Right ventricle myocardium inferior (tissue), 1 donor: ENCODE results near the gene LRRC51. TPM values are rescaled to one million over a fixed set of nuclear protein-coding genes. Genes with fewer than 3 reads are reported as not detected.
"Not testable (repeated sequence)": the region's sequence is repeated elsewhere in the genome, so short reads cannot be mapped to it uniquely, and the experiment has no call there.

Experiments
- ATAC-seq: fragments of 200-7000 bp; cut with Tn5 transposase; one replicate; pipeline ENCODE4 v1.9.1; 2020; ENCODE audit warnings: mild to moderate bottlenecking, moderate library complexity
- DNase-seq: peaks from one replicate; pipeline ENCODE4 v3.0.0; 2021; ENCODE audit errors: missing footprints
- intact Hi-C: fragments of 100-400 bp; cut with DNase I; formaldehyde crosslinking; loops from one replicate; pipeline ENCODE4 v1.11.0; 2022
- microRNA-seq: library from miRNA; unstranded; fragments of <30 nt; microRNA quantifications from one replicate; pipeline ENCODE4 v1.2.0, GENCODE V29; 2020
- total RNA-seq: library from RNA; stranded (reverse); fragmentation: NEBNext Ultra II Directional; extraction: Animal tissue kit (Norgen Biotek cat#: 25700); gene quantifications from one replicate; pipeline ENCODE4 v1.2.1, GENCODE V29; 2021
- donor health status: DM: no; HTN: yes; CAD: no; lungs with severe emphysema.

LRRC51 gene
- total RNA-seq, 1 donor from 2014 or later: 3.7 TPM

DNA sequence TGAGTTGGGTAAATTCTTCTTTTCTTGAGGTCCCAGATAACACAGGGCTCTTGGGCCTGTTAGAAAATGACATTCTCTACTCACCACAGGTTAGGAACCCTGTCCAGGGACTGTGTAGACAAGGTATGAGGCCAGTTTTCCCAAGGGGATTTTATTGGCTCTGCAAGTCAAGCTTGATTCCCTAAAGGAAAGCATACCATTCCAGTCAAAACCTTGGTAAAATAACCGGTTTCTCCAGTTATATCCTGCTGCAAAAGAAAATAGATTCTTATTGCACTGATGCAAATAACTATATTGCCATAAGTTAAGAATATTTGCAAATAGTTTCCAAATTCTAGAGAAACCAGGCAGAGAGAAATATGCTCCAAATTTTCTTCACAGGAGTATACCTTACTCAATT is 45.3 kb downstream of the LRRC51 start:
- no peak for ATAC-seq
- intact Hi-C loops: no loop called here
- DNase-seq: no peak

- DNase-seq (no peak), ATAC-seq (no peak)
- intact Hi-C loops: no loop called here
These were observed 47.3 kb downstream of the LRRC51 start for GRCh38 chr11:72127923-72128322.

DNA sequence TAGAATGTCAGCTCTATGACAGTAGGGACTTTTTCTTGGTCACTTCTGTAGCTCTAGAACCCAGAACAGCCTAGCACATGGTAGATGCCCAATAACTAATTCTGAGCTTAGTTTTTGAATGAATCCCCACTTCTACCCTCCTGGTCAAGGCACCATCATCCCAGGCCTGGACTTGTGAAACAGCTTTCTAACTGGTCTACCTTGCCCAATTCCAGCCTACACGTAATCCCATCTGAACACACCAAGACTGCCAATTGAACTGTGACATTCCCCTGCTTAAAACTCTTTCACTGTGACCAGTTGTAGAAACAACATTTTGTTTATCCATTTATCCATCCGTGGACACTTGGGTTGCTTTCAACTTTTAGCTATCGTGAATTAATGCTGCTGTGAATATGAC is 48.7 kb downstream of the LRRC51 start:
- intact Hi-C loops: no loop called here
- no peak for ATAC-seq

DNA sequence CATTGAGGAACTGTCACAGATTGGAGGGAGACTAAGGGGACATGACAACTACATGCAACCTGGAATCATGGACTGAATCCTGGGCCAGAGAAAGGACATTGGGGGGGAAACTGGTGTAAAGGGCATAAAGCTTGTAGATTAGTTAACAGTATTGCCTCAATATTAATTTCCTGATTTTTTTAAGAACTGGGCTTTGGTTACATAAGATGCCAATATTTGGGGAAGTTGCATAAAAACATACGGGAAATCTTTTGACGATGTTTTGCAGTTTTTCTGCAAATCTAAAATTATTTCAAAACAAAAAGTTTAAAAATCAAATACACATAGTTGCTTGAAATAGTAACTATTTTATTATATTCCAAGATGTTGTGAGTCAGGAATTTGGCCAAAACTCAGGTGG is 52.0 kb downstream of the LRRC51 start:
- DNase-seq (no peak), ATAC-seq (no peak)
- intact Hi-C loops: no loop called here

More for the DNA sequence above, 48.7 kb downstream of the LRRC51 start:
- no peak for DNase-seq

DNA sequence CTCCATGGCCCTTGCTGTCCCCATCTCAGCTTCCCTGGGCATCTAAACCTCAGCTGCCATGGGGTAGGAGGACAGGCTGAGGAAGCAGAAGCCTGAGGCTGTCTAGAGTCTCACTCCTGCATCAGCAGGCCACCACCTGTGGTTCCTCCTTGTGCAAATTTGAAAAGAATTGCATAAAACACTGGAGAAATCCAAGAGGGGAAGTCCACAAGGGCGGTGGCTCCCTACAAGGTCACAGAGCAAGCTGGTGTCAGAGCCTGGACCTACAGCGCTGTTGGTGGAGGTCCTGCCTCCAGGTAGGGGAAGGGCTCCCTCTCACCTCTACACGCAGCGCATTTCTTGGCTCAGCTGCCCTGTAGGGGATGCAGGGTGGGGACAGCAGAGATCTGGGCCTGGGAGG is 54.8 kb downstream of the LRRC51 start, which contains the start of gene FOLR3:
Gene FOLR3 (plus strand): TSS at position 253 of the 400 bp plus-strand sequence. CDS start 228 bp downstream, outside the sequence.
- peak; percentile 76 for DNase-seq
- peak; percentile 26 for ATAC-seq
- intact Hi-C loops: not testable (repeated sequence)

DNA sequence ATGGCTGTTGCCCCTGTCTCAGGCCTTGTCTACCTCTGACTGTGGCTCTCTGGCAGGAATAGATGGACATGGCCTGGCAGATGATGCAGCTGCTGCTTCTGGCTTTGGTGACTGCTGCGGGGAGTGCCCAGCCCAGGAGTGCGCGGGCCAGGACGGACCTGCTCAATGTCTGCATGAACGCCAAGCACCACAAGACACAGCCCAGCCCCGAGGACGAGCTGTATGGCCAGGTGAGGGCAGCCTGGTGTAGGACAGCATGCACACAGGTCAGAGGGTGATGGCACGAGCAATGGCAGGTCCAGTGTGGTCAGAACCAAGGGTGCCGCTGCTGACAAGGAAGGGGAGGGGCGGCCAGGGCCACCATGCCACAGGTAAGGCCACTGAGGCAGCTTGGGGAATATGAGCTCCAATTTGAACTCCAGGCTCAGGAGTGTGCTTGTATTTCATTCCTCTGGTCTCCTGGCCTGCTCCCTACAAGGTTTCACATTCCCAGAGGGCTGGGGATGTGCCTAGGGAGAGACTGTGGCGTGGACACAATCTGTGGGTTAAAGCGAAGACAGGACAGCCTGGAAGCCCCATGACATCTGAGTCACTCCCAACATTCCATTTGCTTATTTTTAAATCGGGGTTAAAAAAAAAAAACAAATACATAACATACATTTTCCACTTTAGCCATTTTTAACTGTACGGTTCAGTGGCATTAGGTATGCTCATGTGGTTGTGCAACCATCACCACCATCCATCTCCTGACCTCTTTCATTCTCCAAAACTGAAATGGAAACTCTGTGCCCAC is 55.4 kb downstream of the LRRC51 start:
- intact Hi-C loops: no loop called here
- ATAC-seq: no peak
- DNase-seq: no peak

- intact Hi-C loops: no loop called here
- ATAC-seq (no peak), DNase-seq (no peak)
These were observed 56.1 kb downstream of the LRRC51 start for GRCh38 chr11:72136684-72137262.

DNA sequence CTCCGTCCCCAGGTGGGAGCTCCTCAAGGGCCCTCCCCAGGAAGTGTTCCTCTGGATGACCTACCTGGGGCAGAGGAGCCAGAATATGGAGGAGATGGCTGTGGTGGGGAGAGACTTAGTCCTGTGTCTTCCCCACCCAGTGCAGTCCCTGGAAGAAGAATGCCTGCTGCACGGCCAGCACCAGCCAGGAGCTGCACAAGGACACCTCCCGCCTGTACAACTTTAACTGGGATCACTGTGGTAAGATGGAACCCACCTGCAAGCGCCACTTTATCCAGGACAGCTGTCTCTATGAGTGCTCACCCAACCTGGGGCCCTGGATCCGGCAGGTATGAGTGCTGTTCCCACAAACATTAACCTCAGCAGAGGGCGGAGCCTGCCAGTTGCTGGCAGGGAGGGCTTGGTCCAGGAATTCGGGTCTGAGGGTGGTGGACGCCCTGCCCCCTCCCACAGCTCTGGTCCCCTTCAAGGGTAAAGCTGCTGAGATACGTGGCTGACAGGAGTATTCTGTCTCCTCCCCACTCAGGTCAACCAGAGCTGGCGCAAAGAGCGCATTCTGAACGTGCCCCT is 58.3 kb downstream of the LRRC51 start:
- ATAC-seq (no peak), DNase-seq (no peak)
- intact Hi-C loops: no loop called here

GRCh38 chr11:72139500-72139899 is 58.9 kb downstream of the LRRC51 start:
- ATAC-seq (no peak), DNase-seq (no peak)
- intact Hi-C loops: no loop called here

- no peak for DNase-seq
- ATAC-seq: no peak
- intact Hi-C loops: loop anchor here (5.0 kb wide), 1 partner anchor 163 kb away; no protein-coding TSS in a partner anchor
These were observed 60.0 kb downstream of the LRRC51 start for GRCh38 chr11:72140661-72141060.

DNA sequence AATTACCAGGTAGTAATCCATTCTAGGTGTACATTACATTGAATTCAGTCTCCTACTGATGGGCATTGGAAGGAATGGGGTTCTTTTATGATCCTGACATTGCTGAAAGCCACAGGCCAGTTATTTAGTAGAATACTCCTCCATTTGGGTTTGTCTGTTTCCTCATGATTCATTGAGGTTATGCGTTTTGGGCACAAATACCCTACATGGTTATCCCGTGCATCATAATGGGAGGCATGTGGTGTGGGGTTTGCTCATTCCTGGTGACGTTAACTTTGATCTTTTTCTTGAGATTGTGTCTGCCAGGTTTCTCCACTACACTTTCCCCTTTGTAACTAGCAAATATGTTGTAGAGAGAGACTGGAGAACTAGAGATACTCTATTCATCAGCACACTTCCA is 60.4 kb downstream of the LRRC51 start:
- intact Hi-C loops: loop anchor here (5.0 kb wide), 1 partner anchor 164 kb away; no protein-coding TSS in a partner anchor
- DNase-seq (no peak), ATAC-seq (no peak)

DNA sequence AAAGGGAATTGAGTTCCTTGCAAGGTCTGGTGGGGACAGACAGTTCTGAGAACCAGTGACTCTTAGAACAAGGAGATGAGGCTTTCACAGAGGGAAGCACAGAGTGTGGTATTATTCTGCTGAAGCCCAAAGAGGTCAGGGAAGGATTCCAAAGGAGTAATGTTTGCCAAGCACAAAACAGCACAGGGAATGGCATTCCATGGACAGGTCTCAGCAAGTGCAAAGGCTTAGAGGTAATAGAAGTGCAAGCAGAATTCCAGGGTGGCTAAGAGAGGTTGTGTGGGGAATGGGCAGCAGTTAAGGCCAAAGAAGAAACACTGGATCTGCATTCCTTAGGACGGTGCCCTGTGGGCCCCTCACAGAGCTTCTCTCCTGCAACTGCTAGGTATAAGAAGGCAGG is 61.4 kb downstream of the LRRC51 start:
- not testable (repeated sequence) for DNase-seq
- intact Hi-C loops: loop anchor here (5.0 kb wide), 1 partner anchor 165 kb away; no protein-coding TSS in a partner anchor
- peak; percentile 23 for ATAC-seq

DNA sequence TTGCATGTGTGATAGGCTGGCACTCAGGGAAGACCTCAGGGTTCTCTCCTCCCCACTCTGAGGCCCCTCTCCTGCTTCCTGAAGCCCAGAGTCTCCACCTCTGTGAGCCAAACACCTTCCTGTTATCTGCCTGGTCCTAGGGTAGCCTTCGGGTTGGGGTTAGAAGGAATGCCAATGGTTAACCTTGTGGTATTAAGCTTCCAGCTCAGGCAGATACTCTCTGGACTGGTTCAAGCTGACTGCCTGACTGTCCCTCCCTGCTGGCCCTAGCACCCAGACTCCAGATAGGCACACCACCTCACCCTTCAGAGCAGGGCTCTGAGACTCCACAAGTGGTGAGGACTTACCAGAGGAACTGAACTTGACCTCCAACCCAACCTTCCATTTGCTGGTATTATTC is 61.9 kb downstream of the LRRC51 start:
- intact Hi-C loops: loop anchor here (5.0 kb wide), 1 partner anchor 165 kb away; no protein-coding TSS in a partner anchor
- not testable (repeated sequence) for DNase-seq, ATAC-seq

DNA sequence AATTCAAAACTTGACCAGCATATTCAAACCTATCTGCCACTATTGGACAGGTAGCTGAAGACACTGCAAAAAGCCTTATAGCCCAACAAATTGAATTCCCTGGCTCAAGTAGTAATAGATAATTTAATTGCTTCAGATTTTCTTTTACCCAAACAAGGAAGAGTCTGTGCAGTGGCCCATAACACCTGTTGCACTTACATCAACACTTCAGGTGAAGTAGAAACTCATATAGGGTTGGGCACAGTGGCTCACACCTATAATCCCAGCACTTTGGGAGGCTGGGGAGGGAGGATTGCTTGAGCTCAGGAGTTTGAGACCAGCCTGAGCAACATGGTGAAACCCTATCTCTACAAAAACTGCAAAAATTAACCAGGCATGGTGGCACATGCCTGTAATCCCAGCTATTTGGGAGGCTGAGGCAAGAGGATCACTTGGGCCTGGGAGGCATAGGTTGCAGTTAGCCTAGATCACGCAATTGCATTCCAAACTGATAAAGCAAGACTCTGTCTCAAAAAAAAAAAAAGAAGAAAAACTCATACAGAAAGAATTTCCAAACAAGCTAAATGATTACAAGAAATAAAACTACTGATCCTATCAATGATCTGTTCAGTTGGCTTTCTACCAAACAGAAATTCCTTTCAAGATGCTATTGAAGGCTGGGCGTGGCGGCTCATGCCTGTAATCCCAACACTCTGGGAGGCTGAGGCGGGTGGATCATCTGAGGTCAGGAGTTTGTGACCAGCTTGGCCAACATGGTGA is 64.3 kb downstream of the LRRC51 start:
- no peak for ATAC-seq
- intact Hi-C loops: loop anchor here (5.0 kb wide), 1 partner anchor 168 kb away; no protein-coding TSS in a partner anchor

More for the DNA sequence above, 64.3 kb downstream of the LRRC51 start:
- no peak for DNase-seq

Small RNAs within 50 kb of the gene (microRNA-seq; reads per million reads assigned to microRNA genes)
- gene MIR3165: not detected

Other genes with a start within 250 kb of the LRRC51 start
- not detected for gene DEFB108B, start 247.7 kb upstream of the LRRC51 start, total RNA-seq
- gene DEFB131B, start 202.4 kb upstream of the LRRC51 start, total RNA-seq: not detected
- 3.2 TPM for gene XNDC1N, start 152.3 kb upstream of the LRRC51 start, total RNA-seq
- gene RNF121, start 151.8 kb upstream of the LRRC51 start, total RNA-seq: 23.0 TPM
- gene IL18BP, start 81.9 kb upstream of the LRRC51 start, total RNA-seq: 5.1 TPM
- gene NUMA1, start 308 bp upstream of the LRRC51 start, total RNA-seq: 81.3 TPM
- gene LAMTOR1, start 22.4 kb downstream of the LRRC51 start, total RNA-seq: 80.3 TPM
- not detected for gene TOMT, start 25.1 kb downstream of the LRRC51 start, total RNA-seq
- 46.1 TPM for gene ANAPC15, start 31.8 kb downstream of the LRRC51 start, total RNA-seq
- gene FOLR3, start 54.9 kb downstream of the LRRC51 start, total RNA-seq: 1.7 TPM
- gene FOLR1, start 111.3 kb downstream of the LRRC51 start, total RNA-seq: 1.2 TPM
- 33.1 TPM for gene FOLR2, start 135.9 kb downstream of the LRRC51 start, total RNA-seq
- gene INPPL1, start 143.9 kb downstream of the LRRC51 start, total RNA-seq: 130 TPM
- not detected for gene PHOX2A, start 163.3 kb downstream of the LRRC51 start, total RNA-seq